B cell (primary cell): ENCODE measurements around the gene RNF167.

ENCODE experiments used
- EZH2 ChIP-seq: IDR thresholded peaks from 2 replicates; pipeline ENCODE4 v1.6.1; 2012; ENCODE audit warnings: borderline replicate concordance, low read depth, mild to moderate bottlenecking, moderate library complexity, low read length; ENCODE audit not compliant: insufficient read depth, poor library complexity, severe bottlenecking
- TF ChIP-seq, protein P1 (sequence below): fragments of 200-600 bp; IDR thresholded peaks from one replicate; pipeline ENCODE4 v1.8.0; 2022; ENCODE audit warnings: antibody characterized with exemption, mild to moderate bottlenecking

DNA sequence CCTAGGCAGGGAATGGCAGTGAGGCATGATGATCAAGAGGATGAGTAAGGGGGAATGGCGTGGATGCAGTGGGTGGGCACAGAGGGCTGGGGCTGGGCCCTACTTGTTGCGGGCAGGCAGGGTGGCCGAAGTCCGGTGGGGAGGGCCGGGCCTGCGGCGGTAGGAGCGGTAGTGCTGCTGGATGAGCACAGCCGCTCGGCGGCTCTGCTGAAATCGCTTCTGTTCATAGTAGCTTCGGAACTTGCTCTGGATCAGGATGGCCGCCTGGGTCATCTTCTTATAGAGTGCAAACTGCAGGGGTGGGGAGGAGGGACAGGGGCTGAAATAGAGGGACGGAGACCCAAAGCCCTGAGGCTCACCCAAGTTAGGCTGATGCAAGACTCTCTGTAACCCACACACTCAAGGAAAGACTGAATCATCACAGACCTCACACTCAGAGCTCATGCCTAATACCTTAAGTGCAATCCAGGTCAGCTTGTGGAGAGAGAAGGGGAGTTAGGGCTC lies 29.0 kb downstream of the RNF167 start:
- TF ChIP-seq EZH2, result no peak
- TF ChIP-seq, protein P1, sequence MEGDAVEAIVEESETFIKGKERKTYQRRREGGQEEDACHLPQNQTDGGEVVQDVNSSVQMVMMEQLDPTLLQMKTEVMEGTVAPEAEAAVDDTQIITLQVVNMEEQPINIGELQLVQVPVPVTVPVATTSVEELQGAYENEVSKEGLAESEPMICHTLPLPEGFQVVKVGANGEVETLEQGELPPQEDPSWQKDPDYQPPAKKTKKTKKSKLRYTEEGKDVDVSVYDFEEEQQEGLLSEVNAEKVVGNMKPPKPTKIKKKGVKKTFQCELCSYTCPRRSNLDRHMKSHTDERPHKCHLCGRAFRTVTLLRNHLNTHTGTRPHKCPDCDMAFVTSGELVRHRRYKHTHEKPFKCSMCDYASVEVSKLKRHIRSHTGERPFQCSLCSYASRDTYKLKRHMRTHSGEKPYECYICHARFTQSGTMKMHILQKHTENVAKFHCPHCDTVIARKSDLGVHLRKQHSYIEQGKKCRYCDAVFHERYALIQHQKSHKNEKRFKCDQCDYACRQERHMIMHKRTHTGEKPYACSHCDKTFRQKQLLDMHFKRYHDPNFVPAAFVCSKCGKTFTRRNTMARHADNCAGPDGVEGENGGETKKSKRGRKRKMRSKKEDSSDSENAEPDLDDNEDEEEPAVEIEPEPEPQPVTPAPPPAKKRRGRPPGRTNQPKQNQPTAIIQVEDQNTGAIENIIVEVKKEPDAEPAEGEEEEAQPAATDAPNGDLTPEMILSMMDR, result no peak
